Activated T-cell treated with anti-CD3 and anti-CD28 coated beads, Interleukin-2, amount 50 U/mL, for 48 hours (primary cell): ENCODE data around the gene LSP1.

ENCODE experiments used
- DNase-seq, 2 experiments: peaks; one replicate each; pipeline ENCODE4 v3.0.0-alpha.2; 2020

LSP1 gene

GRCh38 chr11:1919391-1920127 is 66.7 kb downstream of the LSP1 start, which contains the start of gene TNNT3:
Gene TNNT3 (plus strand): TSS chr11:1919703. CDS start chr11:1922875, 3,172 bp downstream.
- peak in 1 of 2 experiments; percentile 17 for DNase-seq

- DNase-seq, result peak in 1 of 2 experiments; percentile 15
Observed at GRCh38 chr11:1920128-1920908, 67.4 kb downstream of the LSP1 start.

GRCh38 chr11:1920909-1921573 is 68.2 kb downstream of the LSP1 start:
- peak in 1 of 2 experiments; percentile 14 for DNase-seq

GRCh38 chr11:1921574-1922141 is 68.8 kb downstream of the LSP1 start:
- DNase-seq, result no peak

GRCh38 chr11:1922481-1923081 is 69.7 kb downstream of the LSP1 start:
- DNase-seq, result peak in 1 of 2 experiments; percentile 17

- no peak for DNase-seq
Observed at GRCh38 chr11:1923201-1923956, 70.5 kb downstream of the LSP1 start.

GRCh38 chr11:1924181-1924580 is 71.3 kb downstream of the LSP1 start:
- DNase-seq, result no peak

DNA sequence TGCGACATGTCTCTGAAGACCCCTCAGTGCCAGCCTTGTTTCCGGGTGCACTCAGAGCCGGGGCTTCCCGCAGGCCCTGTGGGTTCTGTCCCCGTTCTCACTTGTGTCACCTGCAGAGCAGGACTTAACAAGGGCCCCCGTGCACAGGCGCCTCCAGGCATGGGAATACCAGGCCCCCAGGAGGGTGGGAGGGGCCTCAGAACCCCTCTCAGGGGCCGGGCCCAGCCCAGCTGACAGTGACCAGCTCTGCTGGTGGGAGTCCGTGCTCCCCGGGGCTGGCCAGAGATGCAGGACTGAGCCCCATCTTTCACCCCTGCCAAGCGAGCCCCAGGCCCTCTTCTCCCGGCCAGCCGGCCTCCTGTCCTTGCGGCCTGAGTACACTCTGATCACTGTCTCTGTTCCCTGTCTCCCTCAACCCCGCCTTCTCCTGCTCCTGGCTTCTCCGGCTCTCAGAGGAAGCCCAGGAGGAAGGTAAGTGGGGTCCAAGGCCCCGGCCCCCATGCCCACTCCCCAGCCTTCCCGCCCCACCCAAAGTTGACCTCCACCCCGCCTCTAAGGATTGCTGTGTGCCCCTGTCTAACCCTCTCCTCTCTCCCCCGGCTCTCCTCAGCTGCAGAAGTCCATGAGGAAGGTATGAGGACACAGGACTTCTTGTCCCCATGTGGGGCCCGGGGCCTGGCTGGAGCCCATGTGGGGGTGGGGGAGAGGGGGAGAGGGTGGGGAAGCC is 71.9 kb downstream of the LSP1 start:
- no peak for DNase-seq

DNA sequence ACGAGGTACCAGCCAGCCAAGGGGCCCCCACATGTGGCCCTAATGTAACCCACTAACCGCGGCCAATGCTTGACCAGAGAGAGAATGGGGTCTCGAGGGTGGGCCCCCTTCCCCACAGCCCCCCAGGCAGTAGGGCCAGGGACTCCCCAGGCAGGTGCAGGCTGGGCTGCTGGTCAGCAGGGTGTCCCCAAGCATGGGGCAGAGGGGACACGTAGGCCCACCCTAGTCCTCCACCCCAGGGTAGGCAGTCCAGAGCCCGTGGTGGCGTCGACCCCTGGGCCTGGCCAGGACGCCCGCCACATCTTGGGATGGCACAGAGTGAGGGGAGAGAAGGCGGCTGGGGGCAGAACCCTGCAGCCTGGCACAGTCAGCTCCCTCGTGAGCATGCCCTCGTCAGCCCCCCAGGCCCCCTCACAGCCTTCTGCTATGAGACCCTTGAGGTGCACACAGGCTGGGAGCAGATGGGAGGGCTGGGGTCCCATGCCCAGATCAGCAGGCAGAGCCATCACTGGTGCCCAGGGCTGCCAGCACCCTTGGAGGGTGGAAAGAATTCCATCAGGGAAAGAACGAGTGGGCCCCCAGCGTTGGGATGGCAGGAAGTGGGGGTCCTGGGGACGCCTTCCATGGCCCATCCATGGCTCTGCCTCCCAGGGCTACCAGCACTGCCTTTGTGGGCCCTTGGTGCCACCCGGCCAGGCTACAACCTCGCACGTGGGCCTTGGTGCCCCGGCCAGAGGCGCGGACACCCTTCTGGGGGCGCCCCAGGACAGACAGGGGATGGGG is 72.7 kb downstream of the LSP1 start:
- no peak for DNase-seq

- no peak for DNase-seq
Observed at GRCh38 chr11:1926156-1927025, 73.5 kb downstream of the LSP1 start.

DNA sequence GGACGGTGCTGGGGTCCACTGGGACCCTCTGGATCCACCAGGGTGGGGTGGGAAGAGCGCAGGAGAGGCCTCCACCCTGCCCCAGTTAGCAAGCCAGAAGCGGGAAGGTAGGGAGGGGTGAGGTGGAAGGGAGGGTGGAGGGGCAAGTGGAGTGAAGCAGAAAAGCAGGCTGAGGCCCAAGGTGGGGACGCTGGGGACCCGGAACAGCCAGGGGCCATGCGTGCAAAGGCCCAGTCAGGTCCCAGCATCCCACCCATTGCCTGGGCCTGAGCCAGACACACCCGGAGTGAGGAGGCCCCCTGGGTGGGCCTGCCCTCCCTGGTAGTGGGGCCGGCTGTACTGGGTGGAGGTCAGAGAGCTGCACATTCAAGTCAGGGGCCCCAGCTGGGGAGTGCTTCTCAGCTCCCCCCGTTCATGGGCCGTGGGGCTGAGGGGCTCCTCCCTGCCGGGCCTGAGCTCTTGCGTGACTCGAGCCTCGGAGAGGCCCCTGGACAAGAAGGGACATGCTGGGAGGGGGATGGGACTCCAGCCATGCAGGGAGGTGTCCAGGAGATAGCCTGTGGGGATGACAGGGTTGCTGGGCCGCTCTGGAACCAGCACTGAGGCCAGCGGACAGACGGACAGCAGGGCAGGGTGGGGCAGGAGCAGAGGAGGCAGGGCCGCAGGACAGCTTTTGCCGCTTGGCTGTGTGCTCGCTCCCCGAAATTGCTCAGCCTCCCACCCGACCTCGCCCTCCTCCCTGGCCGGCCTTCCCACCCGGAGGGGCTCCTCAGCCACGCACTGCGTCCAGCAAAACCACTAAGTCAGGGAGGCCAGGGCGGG is 74.4 kb downstream of the LSP1 start:
- no peak for DNase-seq

- DNase-seq, result no peak
Observed at GRCh38 chr11:1927848-1928469, 75.1 kb downstream of the LSP1 start.

DNA sequence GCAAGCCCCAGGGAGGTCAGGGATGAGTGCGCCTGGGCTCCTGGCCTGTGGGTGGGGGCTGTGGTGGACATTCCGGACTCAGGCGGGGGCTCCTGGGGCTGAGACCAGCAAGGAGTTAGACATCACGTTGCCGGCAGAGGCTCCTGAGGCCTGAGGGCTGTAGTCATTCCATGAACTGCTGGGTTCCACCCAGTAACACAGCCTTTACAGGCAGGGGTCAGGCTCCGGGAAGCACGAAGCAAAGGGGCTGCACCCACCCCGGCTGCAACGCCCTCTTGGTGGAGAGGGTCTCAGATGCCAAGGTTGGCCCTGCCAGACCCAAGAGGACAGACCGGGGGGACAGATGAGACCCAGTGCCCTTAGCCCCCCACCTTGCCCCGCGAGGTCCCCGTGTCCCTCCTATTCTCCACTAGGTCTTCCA is 75.6 kb downstream of the LSP1 start:
- DNase-seq, result no peak

GRCh38 chr11:1928891-1929541 is 76.1 kb downstream of the LSP1 start:
- no peak for DNase-seq

DNA sequence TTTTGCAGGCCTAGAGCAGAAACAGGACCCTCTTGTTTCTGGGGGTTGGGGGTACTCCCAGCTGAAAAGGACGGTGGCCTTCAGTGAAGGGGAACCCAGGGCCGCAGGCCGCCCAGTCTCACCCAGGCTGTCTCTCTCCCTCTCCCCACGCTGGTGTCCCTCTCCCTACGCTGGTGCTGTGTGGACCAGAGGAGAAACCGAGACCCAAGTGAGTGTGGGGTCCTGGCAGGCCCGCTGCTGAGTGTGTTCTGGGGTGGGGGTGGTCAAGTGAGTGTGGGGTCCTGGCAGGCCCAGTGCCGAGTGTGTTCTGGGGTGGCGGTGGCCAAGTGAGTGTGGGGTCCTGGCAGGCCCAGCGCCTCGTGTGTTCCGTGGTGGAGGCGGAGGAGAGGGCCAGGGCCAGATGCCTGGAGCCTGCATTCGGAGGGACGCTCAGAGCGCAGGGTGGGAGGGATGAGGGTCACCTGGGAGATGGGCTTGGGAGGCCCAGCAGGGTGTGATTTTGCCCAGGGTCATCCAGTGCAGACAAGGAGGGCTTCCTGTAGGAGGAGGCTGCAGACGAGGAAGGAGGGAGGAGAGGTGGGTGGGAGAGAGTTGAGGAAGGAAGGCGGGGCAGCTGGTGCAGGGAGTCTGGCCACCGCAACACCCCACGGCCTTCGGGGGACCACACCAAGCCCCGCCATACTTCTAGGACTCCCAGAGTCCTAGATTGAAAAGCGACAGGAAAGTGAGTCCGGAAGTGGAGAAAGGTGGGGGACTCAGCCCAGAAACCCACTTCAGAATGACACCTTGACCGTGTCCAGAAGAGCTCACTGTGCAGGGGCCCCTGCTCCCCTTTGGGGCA is 77.0 kb downstream of the LSP1 start:
- no peak for DNase-seq

GRCh38 chr11:1930462-1930830 is 77.6 kb downstream of the LSP1 start:
- no peak for DNase-seq
